ENCODE data around the gene BRD2.

The BRD2 gene

GRCh38 chr6:33000055-33000454, 31.7 kb downstream of the BRD2 start:
- no peak overlapping the region for H3K4me3 ChIP-seq (ENCODE audit: low read length)
- DNase-seq (ENCODE audit: low read depth), result no peak
- no peak for TF ChIP-seq CTCF (conservative IDR thresholded peaks at IDR 0.05; ENCODE audit: low read length)

GRCh38 chr6:33001685-33002084, 33.3 kb downstream of the BRD2 start:
- no peak for DNase-seq (ENCODE audit: low read depth)
- H3K4me3 ChIP-seq (ENCODE audit: low read length), result no peak overlapping the region
- no peak for TF ChIP-seq CTCF (conservative IDR thresholded peaks at IDR 0.05; ENCODE audit: low read length)

- no peak for TF ChIP-seq CTCF (conservative IDR thresholded peaks at IDR 0.05; ENCODE audit: low read length)
- H3K4me3 ChIP-seq (ENCODE audit: low read length), result no peak overlapping the region
- DNase-seq (ENCODE audit: low read depth), result no peak
These were observed 36.5 kb downstream of the BRD2 start for GRCh38 chr6:33004940-33005339.

- no peak for TF ChIP-seq CTCF (conservative IDR thresholded peaks at IDR 0.05; ENCODE audit: low read length)
- DNase-seq (ENCODE audit: low read depth), result no peak
- no peak overlapping the region for H3K4me3 ChIP-seq (ENCODE audit: low read length)
These were observed 39.5 kb downstream of the BRD2 start for GRCh38 chr6:33007831-33008400.

- TF ChIP-seq CTCF (conservative IDR thresholded peaks at IDR 0.05; ENCODE audit: low read length), result no peak
- no peak within 1 kb of the TSS for H3K4me3 ChIP-seq (ENCODE audit: low read length)
- DNase-seq (ENCODE audit: low read depth), result no peak
These were observed 40.8 kb downstream of the BRD2 start, which contains the start of gene HLA-DOA for GRCh38 chr6:33008944-33009861. Gene HLA-DOA (minus strand): TSS chr6:33009591.

- no peak for TF ChIP-seq CTCF (conservative IDR thresholded peaks at IDR 0.05; ENCODE audit: low read length)
- H3K4me3 ChIP-seq (ENCODE audit: low read length), result no peak overlapping the region
- no peak for DNase-seq (ENCODE audit: low read depth)
These were observed 42.0 kb downstream of the BRD2 start for GRCh38 chr6:33010356-33010755.

- no peak overlapping the region for H3K4me3 ChIP-seq (ENCODE audit: low read length)
- TF ChIP-seq CTCF (conservative IDR thresholded peaks at IDR 0.05; ENCODE audit: low read length), result no peak
- DNase-seq (ENCODE audit: low read depth), result no peak
These were observed 45.2 kb downstream of the BRD2 start for GRCh38 chr6:33013608-33014007.
